ENCODE data around the gene MAP3K20.

DNA sequence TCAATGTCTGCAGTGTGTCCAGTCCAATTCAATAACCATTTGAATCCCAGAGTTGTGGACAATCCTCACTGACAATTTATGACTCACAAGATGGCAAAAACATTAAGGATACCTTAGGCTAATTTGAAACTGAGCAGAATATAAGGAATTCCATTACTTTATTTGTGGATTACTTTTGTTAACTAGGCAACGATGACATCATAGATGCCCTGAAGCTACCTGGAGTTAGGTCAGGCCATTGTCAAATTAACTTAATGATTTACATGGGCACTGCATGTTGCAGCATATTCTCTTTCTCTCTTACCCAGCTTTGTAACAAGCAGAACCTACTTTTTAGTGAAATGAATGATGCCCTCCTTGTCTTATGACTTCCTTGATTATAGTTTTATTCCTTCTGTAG is 179.0 kb downstream of the MAP3K20 start:
- TF ChIP-seq, protein P1, sequence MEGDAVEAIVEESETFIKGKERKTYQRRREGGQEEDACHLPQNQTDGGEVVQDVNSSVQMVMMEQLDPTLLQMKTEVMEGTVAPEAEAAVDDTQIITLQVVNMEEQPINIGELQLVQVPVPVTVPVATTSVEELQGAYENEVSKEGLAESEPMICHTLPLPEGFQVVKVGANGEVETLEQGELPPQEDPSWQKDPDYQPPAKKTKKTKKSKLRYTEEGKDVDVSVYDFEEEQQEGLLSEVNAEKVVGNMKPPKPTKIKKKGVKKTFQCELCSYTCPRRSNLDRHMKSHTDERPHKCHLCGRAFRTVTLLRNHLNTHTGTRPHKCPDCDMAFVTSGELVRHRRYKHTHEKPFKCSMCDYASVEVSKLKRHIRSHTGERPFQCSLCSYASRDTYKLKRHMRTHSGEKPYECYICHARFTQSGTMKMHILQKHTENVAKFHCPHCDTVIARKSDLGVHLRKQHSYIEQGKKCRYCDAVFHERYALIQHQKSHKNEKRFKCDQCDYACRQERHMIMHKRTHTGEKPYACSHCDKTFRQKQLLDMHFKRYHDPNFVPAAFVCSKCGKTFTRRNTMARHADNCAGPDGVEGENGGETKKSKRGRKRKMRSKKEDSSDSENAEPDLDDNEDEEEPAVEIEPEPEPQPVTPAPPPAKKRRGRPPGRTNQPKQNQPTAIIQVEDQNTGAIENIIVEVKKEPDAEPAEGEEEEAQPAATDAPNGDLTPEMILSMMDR (conservative IDR thresholded peaks at IDR 0.05; ENCODE audit: low read depth, low read length), result no peak
- TF ChIP-seq POLR2A (IDR thresholded peaks at IDR 0.05; ENCODE audit: low read depth, low read length) (no peak), CEBPB (IDR thresholded peaks at IDR 0.05; ENCODE audit: low read depth, low read length) (no peak)
